ENCODE data around the gene FLNC. TPM values are rescaled to one million over a fixed set of nuclear protein-coding genes. Genes with fewer than 3 reads are reported as not detected.

FLNC gene, protein sequence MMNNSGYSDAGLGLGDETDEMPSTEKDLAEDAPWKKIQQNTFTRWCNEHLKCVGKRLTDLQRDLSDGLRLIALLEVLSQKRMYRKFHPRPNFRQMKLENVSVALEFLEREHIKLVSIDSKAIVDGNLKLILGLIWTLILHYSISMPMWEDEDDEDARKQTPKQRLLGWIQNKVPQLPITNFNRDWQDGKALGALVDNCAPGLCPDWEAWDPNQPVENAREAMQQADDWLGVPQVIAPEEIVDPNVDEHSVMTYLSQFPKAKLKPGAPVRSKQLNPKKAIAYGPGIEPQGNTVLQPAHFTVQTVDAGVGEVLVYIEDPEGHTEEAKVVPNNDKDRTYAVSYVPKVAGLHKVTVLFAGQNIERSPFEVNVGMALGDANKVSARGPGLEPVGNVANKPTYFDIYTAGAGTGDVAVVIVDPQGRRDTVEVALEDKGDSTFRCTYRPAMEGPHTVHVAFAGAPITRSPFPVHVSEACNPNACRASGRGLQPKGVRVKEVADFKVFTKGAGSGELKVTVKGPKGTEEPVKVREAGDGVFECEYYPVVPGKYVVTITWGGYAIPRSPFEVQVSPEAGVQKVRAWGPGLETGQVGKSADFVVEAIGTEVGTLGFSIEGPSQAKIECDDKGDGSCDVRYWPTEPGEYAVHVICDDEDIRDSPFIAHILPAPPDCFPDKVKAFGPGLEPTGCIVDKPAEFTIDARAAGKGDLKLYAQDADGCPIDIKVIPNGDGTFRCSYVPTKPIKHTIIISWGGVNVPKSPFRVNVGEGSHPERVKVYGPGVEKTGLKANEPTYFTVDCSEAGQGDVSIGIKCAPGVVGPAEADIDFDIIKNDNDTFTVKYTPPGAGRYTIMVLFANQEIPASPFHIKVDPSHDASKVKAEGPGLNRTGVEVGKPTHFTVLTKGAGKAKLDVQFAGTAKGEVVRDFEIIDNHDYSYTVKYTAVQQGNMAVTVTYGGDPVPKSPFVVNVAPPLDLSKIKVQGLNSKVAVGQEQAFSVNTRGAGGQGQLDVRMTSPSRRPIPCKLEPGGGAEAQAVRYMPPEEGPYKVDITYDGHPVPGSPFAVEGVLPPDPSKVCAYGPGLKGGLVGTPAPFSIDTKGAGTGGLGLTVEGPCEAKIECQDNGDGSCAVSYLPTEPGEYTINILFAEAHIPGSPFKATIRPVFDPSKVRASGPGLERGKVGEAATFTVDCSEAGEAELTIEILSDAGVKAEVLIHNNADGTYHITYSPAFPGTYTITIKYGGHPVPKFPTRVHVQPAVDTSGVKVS (N-terminal part only)
- 100 to 1,000 TPM in 1 of 3 donors, 10 to 100 TPM in 1, 1 to 10 TPM in 1; 6.9 to 267 (median 15.0) TPM for total RNA-seq
- long read RNA-seq, donor 1, full-length matches to known transcripts = 5 of 342 reads
- long read RNA-seq, donor 1, partial matches to known transcripts = 314 of 342 reads
- long read RNA-seq, donor 1, other reads (novel, unspliced or antisense) = 23 of 342 reads
- long read RNA-seq, donor 2 = 0 reads

DNA sequence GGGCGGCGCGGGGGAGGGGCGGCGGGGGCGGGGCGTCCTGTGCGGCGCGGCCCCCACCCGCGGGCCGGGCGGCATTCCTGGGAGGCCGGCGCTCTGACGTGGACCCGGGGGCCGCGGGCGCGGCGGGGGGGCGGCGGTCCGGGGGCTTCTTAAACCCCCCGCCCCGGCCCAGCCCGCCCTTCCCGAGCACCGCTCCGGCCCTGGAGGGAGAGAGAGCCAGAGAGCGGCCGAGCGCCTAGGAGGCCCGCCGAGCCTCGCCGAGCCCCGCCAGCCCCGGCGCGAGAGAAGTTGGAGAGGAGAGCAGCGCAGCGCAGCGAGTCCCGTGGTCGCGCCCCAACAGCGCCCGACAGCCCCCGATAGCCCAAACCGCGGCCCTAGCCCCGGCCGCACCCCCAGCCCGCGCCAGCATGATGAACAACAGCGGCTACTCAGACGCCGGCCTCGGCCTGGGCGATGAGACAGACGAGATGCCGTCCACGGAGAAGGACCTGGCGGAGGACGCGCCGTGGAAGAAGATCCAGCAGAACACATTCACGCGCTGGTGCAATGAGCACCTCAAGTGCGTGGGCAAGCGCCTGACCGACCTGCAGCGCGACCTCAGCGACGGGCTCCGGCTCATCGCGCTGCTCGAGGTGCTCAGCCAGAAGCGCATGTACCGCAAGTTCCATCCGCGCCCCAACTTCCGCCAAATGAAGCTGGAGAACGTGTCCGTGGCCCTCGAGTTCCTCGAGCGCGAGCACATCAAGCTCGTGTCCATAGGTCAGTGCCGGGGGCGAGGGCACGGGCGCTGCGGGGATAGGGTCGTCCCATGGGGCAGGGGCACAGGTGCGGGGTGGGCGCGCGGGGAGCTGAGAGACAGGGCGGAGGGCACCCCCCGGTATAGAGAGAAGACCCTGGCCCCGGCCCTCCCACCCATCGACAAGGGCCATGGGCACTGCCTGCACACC, at the start of gene FLNC:
TSS of gene FLNC (plus strand) at position 176 of the 947 bp plus-strand sequence. CDS start at position 408, 232 bp downstream.
- TF ChIP-seq, protein P1, sequence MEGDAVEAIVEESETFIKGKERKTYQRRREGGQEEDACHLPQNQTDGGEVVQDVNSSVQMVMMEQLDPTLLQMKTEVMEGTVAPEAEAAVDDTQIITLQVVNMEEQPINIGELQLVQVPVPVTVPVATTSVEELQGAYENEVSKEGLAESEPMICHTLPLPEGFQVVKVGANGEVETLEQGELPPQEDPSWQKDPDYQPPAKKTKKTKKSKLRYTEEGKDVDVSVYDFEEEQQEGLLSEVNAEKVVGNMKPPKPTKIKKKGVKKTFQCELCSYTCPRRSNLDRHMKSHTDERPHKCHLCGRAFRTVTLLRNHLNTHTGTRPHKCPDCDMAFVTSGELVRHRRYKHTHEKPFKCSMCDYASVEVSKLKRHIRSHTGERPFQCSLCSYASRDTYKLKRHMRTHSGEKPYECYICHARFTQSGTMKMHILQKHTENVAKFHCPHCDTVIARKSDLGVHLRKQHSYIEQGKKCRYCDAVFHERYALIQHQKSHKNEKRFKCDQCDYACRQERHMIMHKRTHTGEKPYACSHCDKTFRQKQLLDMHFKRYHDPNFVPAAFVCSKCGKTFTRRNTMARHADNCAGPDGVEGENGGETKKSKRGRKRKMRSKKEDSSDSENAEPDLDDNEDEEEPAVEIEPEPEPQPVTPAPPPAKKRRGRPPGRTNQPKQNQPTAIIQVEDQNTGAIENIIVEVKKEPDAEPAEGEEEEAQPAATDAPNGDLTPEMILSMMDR (IDR thresholded peaks at IDR 0.05) = no peak

DNA sequence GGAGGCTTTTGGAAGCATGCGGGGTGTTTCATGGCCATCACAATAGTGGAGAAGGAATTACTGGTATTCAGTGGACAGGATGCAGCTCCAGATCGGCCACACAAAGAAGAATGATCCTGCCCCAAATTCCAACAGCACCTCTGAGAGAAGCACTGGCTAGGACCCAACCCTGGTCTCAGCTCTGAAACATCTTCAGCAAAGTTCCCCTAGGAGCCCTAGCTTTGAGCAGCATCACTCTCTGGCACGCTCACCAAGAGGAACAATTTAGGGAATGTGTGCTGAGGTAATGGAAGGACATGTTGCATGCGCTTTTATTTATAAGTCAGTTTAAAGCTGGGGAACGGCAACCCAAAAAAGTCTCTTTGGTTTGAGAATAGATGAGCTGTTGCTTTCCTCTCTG, 49.1 kb upstream of the FLNC start:
- H3K9me3 ChIP-seq = no peaks in the 10 kb centered on the region
- H3K4me3 ChIP-seq = no peak overlapping the region
- ATAC-seq = no peak
- no peak for DNase-seq
- intact Hi-C loops (cut with DNase I, micrococcal nuclease) = no loop called here
- TF ChIP-seq, protein P1 (IDR thresholded peaks at IDR 0.05) = no peak
- no peaks in the 10 kb centered on the region for H3K36me3 ChIP-seq (ENCODE audit: low read depth)
- no peaks in the 10 kb centered on the region for H3K4me1 ChIP-seq (ENCODE audit: low read depth)

More for the DNA sequence above, at the start of gene FLNC:
- no peak within 1 kb of the TSS for H3K4me3 ChIP-seq
- peaks cover 13% of the 10 kb centered on the region for H3K4me1 ChIP-seq (ENCODE audit: low read depth)
- no peaks in the 10 kb centered on the region for H3K36me3 ChIP-seq (ENCODE audit: low read depth)
- no peaks in the 10 kb centered on the region for H3K9me3 ChIP-seq
- ATAC-seq (peak; percentile 51), DNase-seq (peak in 1 of 3 donors; percentile 63)
- intact Hi-C loops (cut with DNase I, micrococcal nuclease) = no loop called here

DNA sequence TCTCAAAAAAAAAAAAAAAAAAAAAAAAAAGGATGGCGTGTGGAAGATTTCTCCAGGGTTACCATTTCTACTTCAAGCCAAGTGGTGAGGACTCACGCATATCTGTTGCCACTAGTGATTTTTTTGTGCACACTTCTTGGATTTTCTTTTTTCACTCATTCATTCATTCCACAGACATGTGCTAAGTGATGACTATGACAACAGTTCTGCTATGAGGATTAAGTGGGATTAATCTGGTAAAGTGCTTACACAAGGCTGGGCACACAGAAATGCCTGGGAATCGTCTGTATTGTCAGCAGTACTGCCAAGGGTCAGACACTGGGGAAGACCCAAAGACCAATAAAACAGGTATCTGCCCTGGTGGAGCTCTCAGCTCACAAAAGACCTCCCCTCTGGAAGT, 48.4 kb upstream of the FLNC start:
- Histone ChIP-seq H3K4me1 (ENCODE audit: low read depth) (no peaks in the 10 kb centered on the region), H3K36me3 (ENCODE audit: low read depth) (no peaks in the 10 kb centered on the region), H3K4me3 (no peak overlapping the region), H3K9me3 (no peaks in the 10 kb centered on the region)
- intact Hi-C loops (cut with DNase I, micrococcal nuclease) = no loop called here
- ATAC-seq (no peak), DNase-seq (no peak)
- TF ChIP-seq, protein P1 (IDR thresholded peaks at IDR 0.05) = no peak

DNA sequence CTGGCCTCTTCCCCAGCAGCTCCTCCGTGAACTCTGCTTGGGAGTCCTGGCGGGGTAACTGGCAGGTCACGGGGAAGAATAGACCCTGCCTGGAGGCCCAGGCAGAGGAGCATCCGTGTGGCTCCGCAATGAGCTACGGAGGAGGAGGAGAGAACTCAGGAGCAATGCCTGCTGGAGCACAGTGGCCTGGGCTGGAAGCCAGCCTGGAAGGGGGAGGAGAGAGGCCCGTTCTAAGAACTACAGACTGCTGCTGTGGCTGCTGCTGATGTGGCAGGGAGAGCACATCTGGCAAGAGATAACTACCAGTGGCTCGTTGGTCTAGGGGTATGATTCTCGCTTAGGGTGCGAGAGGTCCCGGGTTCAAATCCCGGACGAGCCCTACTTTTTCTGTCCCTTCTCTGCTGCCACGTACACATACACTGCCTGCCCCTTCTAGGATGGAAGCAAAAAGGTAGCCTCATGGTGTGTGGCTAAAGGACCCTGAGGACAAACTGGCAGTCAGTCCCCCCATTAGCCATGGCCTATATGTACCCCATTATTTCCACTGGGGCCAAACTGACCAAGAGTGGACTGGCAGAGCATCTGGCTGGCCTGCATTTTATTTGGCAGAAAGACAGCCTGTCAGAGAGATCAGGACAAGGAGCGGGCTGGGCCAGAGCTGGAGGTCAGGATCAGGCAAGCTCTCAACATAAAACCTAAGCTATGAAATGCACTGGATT, 46.9 kb upstream of the FLNC start:
- DNase-seq (peak; percentile 52 to 68 (median 56)), ATAC-seq (peak; percentile 58)
- intact Hi-C loops (cut with DNase I, micrococcal nuclease) = no loop called here
- Histone ChIP-seq H3K9me3 (no peaks in the 10 kb centered on the region), H3K4me3 (no peak overlapping the region), H3K4me1 (ENCODE audit: low read depth) (no peaks in the 10 kb centered on the region), H3K36me3 (ENCODE audit: low read depth) (no peaks in the 10 kb centered on the region)
- TF ChIP-seq, protein P1 (IDR thresholded peaks at IDR 0.05) = no peak
